HUDEP-2 (cell line): ENCODE data around the gene CHIT1.
A peak's percentile ranks its signal among the peaks of the same experiment; 100 is the strongest.

Experiments used
- DNase-seq, 76 experiments: peaks; one replicate each; lab custom pipeline; 2025; ENCODE audit not compliant: unreplicated experiment in 76 of 76; lab: John Stamatoyannopoulos, UW

CHIT1 gene

DNA sequence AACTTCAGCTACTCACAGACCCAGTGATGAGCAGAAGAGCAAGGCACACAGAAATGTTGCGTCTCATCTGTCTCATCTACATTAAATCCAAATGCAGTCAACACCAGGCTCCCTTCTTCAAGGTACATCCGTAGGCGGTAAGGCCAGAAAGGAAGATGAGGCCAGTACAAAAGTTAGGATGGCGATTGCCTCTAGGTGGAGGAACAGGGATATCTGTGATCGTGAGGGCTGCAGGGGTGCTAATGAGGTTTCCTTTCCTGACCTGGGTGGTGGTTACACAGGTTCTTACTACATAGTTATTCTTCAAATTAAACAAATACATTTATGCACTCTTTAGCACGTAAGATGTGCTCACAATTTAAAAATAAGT, 52.5 kb downstream of the CHIT1 start:
- no peak for DNase-seq

GRCh38 chr1:203176273-203177035, 53.0 kb downstream of the CHIT1 start:
- DNase-seq: no peak

DNA sequence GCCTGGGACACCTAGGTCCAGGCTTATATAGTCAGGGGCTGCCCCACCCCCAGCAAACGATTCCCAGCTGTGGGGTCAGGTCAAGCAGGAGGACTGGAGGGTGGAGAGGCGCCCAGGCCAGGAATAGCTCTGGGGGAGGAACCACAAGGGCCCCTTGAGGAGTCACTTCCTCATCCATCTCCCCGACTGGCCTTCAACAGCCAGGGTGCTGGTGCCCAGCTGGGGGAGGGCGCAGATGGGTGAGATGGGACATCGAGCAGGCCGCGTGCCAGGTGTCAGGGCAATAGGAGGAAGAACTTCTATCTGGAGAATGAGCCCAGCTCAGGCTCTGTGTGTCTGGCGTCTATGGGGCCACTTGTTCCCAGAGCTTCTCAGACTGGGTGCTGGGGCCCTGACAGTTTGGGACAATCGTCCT, 53.6 kb downstream of the CHIT1 start:
- DNase-seq: no peak

DNA sequence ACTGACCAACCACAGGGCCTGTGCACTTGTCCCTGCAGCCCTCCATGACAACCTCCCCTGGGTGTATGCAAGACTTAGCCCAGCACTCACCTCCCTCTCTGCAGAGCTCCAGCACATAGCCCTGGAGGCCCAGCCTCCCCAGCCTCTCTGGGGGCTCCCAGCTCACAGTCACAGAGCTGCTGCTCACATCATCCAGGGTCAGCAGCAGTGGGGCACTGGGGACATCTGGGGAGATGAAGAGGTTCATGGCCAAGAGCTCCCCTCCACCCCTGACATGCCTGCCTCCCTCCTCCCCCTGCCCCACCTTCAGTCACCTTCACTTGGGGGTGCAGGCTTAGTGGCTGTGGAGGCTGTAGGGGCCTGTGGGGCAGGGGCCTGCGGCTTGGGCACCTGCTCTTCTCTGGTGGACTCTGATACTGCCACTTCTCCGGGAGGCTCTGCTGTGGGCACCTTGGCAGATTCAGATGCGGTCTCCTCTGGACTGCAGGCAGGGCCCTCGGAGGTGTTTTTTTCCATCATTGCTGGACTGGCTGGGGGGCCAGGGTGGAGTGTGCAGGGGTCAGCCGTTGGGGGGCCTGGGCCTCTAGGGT, 54.1 kb downstream of the CHIT1 start, which contains the start of gene MYBPH:
Gene MYBPH, minus strand, starts transcription at position 590 of the 590 bp plus-strand sequence. Its CDS starts 71 bp downstream, at position 519.
- no peak for DNase-seq

- DNase-seq: no peak
Observed at GRCh38 chr1:203174324-203174985, 55.0 kb downstream of the CHIT1 start.

DNA sequence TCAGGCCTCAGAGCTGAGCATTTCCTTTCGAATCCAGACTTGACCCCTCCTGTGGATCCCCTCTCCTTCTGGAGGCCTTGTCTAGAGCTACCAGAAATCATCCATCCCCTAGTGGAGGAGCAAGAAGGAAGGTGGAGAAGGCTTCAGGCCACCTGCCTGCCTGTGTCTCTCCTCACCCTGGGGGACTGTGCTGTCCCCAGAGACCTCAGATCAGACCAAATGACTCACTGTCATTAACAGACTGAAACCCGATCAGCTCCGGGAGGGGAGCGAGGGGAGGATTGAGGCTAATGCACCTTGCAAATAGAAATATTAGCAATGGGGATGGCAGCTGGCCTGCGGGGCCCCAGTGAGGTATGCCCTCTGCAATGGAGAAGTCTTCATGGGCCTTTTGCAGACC, 55.9 kb downstream of the CHIT1 start:
- no peak for DNase-seq

DNA sequence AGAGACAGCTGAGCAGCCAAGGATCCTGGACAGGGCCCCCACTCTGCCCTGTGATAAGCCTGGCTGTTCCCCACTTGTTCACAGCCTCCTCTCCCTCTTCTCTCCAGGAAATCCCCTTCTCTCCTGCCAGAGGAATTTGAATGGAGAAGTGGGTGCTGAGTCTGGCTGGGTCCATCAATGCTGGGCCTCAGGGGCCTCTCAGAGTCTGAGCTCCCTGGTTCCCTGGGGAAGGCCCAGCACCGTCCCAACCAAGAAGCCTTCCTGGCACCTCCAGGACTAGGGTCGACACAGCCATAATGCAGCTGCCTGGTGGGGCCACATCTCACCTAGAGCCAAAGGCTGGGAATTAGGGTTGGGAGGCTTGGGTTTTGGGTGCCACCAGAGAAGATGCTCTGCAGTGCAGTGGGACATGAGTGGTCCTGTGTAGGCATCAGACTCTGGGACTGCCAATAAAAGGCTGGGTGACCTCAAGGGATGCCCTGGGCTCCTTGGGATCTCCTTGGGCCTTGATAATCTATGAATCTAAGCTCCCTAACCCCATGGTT, 56.4 kb downstream of the CHIT1 start:
- DNase-seq: no peak

GRCh38 chr1:203172184-203173010, 57.1 kb downstream of the CHIT1 start:
- peak in 40 of 76 experiments; percentile 5 to 62 (median 27) for DNase-seq

- no peak for DNase-seq
Observed at GRCh38 chr1:203171341-203172183, 57.9 kb downstream of the CHIT1 start.

DNA sequence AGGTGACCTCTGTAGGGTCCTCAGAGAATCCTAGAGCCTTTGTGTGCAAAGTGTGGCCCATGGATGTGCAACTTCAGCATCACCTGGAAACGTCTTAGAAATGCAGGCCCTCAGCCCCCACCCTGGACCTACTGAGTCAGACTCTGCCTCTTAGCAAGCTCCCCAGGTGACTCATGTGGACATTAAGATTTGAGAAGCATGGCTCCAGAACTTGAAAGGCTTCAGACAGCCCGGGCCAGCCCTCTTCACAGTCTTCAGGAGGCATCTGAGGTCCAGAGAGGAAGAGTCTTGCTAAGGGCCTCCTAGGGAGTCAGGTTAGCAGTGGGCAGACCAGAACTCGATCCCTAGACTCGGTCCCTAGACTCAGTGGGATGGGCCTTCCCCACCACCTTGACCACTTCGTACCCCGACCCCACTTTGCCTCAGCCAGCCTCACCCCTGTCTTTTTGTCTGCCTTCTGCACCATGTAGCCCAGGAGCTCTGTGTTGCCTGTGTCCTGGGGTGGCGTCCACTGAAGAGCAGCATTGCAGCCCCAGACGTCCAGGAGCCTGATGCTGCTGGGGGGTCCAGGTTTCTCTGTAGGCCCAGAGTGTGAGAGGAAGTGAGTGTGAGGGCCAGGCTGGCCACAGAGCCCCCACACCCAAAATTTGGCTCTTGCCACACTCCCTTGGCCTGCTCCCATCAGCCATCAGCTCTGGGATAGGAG, 58.7 kb downstream of the CHIT1 start:
- DNase-seq: no peak

DNA sequence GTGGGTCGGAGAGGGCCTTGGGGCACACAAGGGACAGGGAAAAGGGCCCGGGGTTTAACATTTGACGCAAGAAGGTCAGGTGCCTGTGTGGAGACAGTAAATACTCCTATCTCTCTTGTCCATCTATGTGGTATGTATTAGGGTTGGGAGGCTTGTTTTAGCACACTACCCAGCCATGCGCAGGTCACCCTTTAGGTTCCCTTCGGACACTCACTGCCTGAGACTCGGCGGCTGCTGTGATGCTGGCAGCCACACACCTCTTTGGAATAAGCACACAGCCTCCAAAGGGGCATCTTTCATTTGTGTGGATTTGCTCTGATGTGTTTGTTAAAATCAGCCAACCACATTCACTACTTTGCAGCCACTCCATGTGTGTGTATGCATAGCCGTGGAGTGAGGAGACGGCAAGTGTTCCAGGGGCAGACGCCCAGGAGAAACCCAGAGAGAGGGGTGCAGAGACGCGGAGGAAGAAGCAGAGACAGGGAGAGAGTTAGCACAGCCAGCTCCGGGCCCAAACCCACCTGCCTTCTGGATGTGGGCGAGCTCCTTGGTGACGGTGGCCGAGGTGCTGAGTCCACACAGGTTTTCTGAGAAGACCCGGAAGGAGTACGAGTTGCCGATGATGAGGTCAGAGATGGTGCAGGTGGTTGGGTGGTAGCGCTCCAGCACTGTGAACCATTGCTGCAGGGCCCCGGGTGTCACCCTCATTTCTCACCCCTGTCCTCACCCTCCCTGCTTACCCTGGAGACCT, 59.5 kb downstream of the CHIT1 start:
- no peak for DNase-seq

GRCh38 chr1:203168991-203169390, 60.5 kb downstream of the CHIT1 start:
- no peak for DNase-seq

DNA sequence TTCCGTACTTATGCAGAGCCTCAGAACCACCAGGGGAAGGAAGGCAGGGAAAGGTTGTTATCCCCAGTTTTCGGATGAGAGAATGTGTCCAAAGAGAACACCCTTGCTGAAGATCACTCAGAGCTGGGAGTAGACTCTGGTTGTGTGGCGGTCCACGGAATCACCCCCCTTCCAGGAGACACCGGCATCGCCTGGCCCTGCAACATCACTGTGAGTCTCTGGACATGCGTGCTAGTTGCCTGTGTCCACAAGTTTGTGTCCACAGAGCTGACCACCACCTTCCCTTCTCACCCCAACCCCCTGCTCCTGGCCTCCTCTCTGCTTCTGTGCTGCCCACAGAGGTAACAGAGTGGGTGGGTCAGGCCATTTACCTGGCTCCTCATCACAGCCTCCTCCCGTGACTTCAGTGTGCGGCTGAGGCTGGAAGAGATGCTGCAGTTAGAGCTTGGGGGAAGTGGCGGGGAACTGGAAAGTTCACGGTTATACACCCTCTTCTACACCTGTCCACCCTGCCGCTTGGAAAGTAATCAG, 61.2 kb downstream of the CHIT1 start:
- no peak for DNase-seq

DNA sequence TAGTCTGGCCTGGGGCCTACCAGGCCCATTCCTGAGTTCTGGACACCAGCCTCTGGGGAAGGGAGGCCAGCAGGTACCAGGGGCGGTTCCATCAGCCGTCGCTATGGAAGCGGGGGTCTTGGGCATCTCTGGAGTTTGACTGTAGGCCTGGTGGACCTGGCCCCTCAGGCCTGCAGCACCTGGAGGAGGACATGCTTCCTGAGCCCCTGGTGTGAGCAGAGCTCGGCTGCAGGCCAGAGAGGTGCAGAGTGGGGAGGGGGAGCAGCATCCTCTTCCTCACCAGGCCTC, 61.6 kb downstream of the CHIT1 start:
- DNase-seq: no peak

- peak in 3 of 76 experiments; percentile 1 to 11 (median 10) for DNase-seq
Observed at GRCh38 chr1:203167026-203167912, 62.2 kb downstream of the CHIT1 start.

GRCh38 chr1:203166192-203166940, 63.1 kb downstream of the CHIT1 start:
- DNase-seq: peak in 31 of 76 experiments; percentile 3 to 67 (median 18)
